ENCODE measurements around the gene NOTCH4.
"Not testable (repeated sequence)": the region's sequence is repeated elsewhere in the genome, so short reads cannot be mapped to it uniquely, and the experiment has no call there.

Gene NOTCH4

DNA sequence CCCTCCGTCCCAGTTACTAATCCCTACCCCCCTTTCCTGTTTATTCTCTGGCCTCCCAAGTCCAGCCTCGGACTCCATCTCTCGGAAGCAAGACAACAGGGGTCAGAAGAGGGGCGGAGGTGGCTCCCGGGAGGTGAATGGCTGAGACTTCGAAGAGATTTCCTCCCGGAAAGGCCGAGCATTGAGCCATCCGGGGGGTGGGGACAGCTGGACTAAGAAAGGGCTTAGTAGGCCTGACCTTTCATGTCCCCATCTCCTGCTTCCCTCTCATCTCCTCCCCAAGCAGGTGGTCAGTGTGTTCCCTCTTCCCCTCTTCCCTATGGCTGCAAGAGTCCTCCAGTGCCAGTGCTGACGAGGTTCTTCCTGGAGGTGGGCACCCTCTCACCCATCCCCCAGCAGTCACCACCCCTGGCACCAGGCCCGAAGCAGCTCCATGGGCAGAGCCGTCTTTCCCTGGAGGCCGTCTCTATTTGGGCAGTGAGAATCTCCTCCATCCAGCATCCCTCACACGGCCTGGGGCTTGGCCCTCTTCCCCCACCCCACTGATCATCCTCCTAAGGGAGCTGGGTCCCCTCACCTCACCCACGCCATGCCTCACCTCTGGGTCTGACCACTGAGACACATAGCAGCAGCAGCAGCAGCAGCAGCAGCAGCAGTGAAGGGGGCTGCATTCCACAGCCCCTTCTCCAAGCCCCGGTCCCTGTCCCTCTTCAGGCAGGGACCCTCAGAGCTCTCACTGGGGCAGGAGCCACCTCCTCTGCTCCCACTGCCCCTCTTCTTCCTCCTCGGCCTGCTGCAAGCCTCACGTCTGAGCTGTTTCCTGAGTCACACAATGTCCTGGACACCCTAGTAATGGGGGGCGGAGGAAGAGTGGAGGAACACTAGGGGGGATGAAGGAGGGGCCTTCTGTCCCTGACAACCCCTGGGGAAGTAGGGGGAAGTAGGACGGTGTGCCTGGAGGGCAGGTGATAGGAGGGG is at the start of gene NOTCH4:
TSS of gene NOTCH4 (minus strand) at position 810 of the 978 bp plus-strand sequence. CDS start at position 671, 139 bp downstream.
- Histone ChIP-seq H3K4me1 (ENCODE audit: control insufficient read depth, insufficient read depth, low read length) (no peaks in the 10 kb centered on the region), H3K36me3 (ENCODE audit: control insufficient read depth, insufficient read depth, low read length) (no peaks in the 10 kb centered on the region), H3K9ac (ENCODE audit: low read length) (no peak within 1 kb of the TSS), H3K27me3 (ENCODE audit: control insufficient read depth, insufficient read depth, low read length) (peaks cover 2% of the 10 kb centered on the region), H3K27ac (ENCODE audit: low read depth, low read length) (no peak within 1 kb of the TSS), H3K4me3 (ENCODE audit: low read length) (no peak within 1 kb of the TSS)

DNA sequence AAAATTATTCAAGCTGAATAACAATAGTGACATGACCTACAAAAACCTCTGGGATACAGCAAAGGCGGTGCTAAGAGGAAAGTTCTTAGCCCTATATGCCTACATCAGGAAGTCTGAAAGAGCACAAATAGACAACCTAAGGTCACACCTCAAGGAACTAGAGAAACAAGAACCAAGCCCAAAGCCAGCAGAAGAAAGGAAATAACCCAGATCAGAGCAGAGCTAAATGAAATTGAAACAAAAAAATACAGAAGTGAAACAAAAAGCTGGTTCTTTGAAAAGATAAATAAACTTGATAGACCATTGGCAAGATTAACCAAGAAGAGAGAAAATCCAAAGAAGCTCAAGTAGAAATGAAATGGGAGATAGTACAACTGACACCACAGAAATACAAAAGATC is 47.6 kb upstream of the NOTCH4 start:
- Histone ChIP-seq H3K4me3 (ENCODE audit: low read length) (no peak overlapping the region), H3K36me3 (ENCODE audit: control insufficient read depth, insufficient read depth, low read length) (no peaks in the 10 kb centered on the region), H3K27me3 (ENCODE audit: control insufficient read depth, insufficient read depth, low read length) (no peaks in the 10 kb centered on the region), H3K9ac (ENCODE audit: low read length) (no peak overlapping the region), H3K4me1 (ENCODE audit: control insufficient read depth, insufficient read depth, low read length) (no peaks in the 10 kb centered on the region), H3K27ac (ENCODE audit: low read depth, low read length) (no peak overlapping the region)

DNA sequence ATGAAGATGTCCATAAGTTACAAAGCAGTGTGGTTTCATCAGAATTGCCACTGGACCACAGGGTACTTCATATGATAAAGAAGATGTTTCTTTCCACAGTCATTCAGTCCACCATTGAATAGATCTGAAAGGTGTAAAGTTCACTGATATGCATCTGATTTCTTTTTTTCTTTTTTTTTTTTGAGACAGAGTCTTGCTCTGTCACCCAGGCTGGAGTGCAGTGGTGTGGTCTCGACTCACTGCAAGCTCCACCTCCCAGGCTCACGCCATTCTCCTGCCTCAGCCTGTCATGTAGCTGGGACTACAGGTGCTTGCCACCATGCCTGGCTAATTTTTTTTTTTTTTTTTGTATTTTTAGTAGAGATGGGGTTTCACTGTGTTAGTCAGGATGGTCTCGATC is 44.6 kb upstream of the NOTCH4 start:
- H3K4me1 ChIP-seq (ENCODE audit: control insufficient read depth, insufficient read depth, low read length); H3K27me3 ChIP-seq (ENCODE audit: control insufficient read depth, insufficient read depth, low read length); H3K27ac ChIP-seq (ENCODE audit: low read depth, low read length); H3K4me3 ChIP-seq (ENCODE audit: low read length); H3K36me3 ChIP-seq (ENCODE audit: control insufficient read depth, insufficient read depth, low read length); H3K9ac ChIP-seq (ENCODE audit: low read length): not testable (repeated sequence)

DNA sequence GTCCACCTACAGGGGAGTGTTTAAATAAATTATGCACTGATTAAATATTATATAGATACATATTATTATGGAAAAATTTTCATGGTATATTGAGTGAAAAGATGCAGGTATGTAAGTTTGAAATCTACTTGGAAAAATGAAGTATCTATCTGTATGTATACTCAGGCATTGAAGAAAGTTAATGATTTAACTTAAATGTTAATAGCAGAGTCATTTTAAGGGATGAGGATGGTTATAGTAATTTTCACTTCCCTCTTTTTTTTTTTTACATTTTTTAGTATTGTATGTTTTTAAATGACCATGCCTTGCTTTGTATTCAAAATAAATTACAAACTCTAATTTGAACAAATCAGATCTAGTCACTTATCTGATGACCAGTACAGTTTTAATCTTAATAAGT is 43.2 kb upstream of the NOTCH4 start:
- no peaks in the 10 kb centered on the region for H3K27me3 ChIP-seq (ENCODE audit: control insufficient read depth, insufficient read depth, low read length)
- H3K36me3 ChIP-seq (ENCODE audit: control insufficient read depth, insufficient read depth, low read length): no peaks in the 10 kb centered on the region
- no peaks in the 10 kb centered on the region for H3K4me1 ChIP-seq (ENCODE audit: control insufficient read depth, insufficient read depth, low read length)
- no peak overlapping the region for H3K9ac ChIP-seq (ENCODE audit: low read length)
- H3K27ac ChIP-seq (ENCODE audit: low read depth, low read length): no peak overlapping the region
- no peak overlapping the region for H3K4me3 ChIP-seq (ENCODE audit: low read length)

DNA sequence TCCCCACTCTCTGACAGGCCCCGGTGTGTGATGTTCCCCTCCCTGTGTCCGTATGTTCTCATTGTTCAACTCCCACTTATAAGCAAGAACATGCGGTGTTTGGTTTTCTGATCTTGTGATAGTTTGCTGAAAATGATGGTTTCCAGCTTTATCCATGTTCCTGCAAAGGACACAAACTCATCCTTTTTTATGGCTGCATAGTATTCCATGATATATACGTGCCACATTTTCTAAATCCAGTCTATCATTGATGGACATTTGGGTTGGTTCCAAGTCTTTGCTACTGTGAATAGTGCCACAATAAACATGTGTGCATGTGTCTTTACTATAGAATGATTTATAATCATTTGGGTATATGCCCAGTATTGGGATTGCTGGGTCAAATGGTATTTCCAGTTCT is 33.4 kb upstream of the NOTCH4 start:
- H3K4me3 ChIP-seq (ENCODE audit: low read length); H3K4me1 ChIP-seq (ENCODE audit: control insufficient read depth, insufficient read depth, low read length): not testable (repeated sequence)

DNA sequence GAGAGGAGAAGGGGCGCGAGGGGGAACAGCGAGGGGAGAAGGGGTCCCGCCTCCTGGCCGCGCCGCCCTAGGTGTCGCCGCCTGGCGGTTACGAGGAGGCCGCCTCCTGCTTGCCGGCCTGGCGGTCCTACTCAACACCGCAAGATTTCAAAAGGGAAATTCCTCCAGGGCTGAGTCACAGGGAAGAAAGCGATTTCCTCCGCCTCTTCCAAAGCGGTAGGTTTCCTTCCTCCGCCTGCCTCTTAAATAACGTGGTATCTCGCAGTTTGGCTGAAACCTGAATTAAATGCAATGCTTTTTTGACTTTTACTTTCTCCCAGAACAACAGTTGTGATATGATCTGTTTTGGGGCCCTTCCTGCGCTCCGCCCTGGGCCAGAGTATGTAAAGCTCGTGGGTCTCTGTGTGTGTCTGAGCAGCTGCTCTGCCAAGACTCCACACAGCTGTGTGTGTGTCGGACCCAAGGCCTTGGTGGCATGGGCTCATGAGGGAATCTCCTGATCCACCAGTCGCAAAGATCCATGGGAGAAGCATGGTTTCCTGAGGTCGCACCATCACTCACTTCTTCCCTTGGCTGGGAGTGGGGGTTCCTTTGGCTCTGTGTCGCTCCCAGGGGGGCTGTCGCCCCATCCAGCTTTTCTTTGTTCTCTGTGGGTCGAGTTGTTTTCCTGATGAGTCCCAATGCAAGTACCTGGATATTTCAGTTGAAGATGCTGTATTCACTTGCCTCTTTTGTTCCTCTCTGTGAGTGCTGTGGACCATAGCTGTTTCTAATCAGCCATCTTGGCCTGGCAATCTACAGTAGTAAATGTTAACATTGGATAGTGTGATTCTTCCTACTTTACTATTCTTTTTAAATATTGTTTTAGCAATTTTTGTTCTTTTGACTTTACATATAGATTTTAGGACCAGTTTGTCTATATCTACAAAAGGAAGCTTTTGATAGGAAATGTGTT is 31.6 kb upstream of the NOTCH4 start:
- no peaks in the 10 kb centered on the region for H3K36me3 ChIP-seq (ENCODE audit: control insufficient read depth, insufficient read depth, low read length)
- peak overlapping the region; percentile 68 for H3K27ac ChIP-seq (ENCODE audit: low read depth, low read length)
- H3K4me3 ChIP-seq (ENCODE audit: low read length): peak overlapping the region; percentile 62
- no peaks in the 10 kb centered on the region for H3K27me3 ChIP-seq (ENCODE audit: control insufficient read depth, insufficient read depth, low read length)
- H3K4me1 ChIP-seq (ENCODE audit: control insufficient read depth, insufficient read depth, low read length): no peaks in the 10 kb centered on the region
- peak overlapping the region; percentile 14 for H3K9ac ChIP-seq (ENCODE audit: low read length)

More for the DNA sequence above, 33.4 kb upstream of the NOTCH4 start:
- H3K36me3 ChIP-seq (ENCODE audit: control insufficient read depth, insufficient read depth, low read length); H3K27me3 ChIP-seq (ENCODE audit: control insufficient read depth, insufficient read depth, low read length); H3K9ac ChIP-seq (ENCODE audit: low read length); H3K27ac ChIP-seq (ENCODE audit: low read depth, low read length): not testable (repeated sequence)

DNA sequence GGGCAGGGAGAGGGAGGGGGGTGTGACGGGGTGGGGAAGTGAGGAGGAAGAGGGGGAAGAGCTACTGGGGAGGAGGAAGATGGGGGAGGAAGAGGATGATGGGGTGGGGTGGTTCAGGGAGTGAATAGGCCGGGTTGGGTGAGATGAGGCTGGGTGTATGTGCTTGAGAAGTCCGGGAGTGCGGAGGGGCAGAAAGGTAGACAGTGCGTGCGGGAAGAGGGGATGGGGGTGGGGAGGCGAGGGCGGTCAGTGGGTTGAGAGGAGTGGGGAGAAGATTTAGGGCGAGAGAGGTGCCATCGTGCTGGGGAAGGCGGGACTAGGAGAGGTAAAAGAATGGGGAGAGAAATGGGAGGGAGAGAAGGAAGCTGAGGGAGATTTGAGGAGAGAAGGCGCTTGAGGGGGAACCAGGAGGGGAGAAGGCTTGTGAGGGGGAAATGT is 30.9 kb upstream of the NOTCH4 start:
- Histone ChIP-seq H3K36me3 (ENCODE audit: control insufficient read depth, insufficient read depth, low read length) (no peaks in the 10 kb centered on the region), H3K27me3 (ENCODE audit: control insufficient read depth, insufficient read depth, low read length) (no peaks in the 10 kb centered on the region), H3K9ac (ENCODE audit: low read length) (peak overlapping the region; percentile 17), H3K27ac (ENCODE audit: low read depth, low read length) (peak overlapping the region; percentile 20), H3K4me3 (ENCODE audit: low read length) (peak overlapping the region; percentile 62), H3K4me1 (ENCODE audit: control insufficient read depth, insufficient read depth, low read length) (no peaks in the 10 kb centered on the region)

DNA sequence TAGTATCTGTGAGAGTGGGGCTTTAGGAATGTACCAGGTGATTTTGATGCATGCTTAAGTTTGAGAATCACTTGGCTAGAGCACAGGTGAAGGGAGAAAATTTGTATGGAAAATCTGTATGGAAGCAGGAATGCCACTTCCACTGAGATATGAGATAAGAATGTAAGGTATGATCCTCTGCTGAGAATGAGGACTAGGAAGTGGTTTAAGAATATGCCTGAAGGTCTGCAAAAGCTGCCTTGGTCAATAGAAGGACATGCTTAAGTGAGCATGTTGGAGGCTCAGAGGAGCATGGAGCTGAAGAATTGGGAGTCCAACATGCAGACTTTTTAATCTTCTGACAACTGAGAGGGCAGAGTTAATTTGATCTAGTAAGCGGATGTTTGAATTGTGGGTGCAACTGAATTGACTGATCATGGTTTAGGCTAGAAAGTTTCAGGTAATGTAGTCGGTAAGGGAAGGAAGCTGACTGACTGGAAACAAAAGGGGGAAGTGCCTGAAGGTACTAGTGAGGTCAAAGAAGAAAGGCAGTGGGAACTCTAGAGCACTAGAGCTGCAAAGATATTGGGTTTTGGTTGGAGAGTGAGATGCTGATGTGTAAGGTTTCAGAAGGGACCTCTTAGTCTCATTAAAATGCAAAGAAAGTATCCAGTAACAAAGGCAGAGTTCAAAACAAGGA is 28.6 kb upstream of the NOTCH4 start:
- H3K27ac ChIP-seq (ENCODE audit: low read depth, low read length): no peak overlapping the region
- H3K27me3 ChIP-seq (ENCODE audit: control insufficient read depth, insufficient read depth, low read length): no peaks in the 10 kb centered on the region
- H3K36me3 ChIP-seq (ENCODE audit: control insufficient read depth, insufficient read depth, low read length): no peaks in the 10 kb centered on the region
- H3K4me1 ChIP-seq (ENCODE audit: control insufficient read depth, insufficient read depth, low read length): no peaks in the 10 kb centered on the region
- H3K9ac ChIP-seq (ENCODE audit: low read length): no peak overlapping the region
- no peak overlapping the region for H3K4me3 ChIP-seq (ENCODE audit: low read length)

DNA sequence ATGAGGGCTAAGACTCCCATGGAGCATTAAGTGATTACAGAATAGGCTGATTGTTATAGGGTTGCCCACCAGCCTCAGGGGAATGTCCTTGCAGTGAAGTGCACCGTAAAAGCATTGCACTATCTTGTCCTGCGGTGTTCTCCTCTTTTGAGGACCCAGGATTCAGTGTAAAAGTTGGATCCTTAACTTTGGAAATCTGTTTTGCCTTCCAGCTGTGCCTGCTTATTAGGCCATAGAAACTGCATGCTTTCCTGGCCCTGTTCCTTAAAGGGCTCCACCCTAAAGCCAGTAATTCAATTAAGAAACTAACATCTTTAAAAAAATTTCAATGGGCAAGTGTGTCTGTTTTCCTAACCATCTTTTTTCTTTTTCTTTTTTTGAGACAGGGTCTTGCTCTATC is 25.4 kb upstream of the NOTCH4 start:
- no peaks in the 10 kb centered on the region for H3K4me1 ChIP-seq (ENCODE audit: control insufficient read depth, insufficient read depth, low read length)
- no peaks in the 10 kb centered on the region for H3K36me3 ChIP-seq (ENCODE audit: control insufficient read depth, insufficient read depth, low read length)
- no peak overlapping the region for H3K27ac ChIP-seq (ENCODE audit: low read depth, low read length)
- H3K27me3 ChIP-seq (ENCODE audit: control insufficient read depth, insufficient read depth, low read length): no peaks in the 10 kb centered on the region
- no peak overlapping the region for H3K4me3 ChIP-seq (ENCODE audit: low read length)
- no peak overlapping the region for H3K9ac ChIP-seq (ENCODE audit: low read length)

DNA sequence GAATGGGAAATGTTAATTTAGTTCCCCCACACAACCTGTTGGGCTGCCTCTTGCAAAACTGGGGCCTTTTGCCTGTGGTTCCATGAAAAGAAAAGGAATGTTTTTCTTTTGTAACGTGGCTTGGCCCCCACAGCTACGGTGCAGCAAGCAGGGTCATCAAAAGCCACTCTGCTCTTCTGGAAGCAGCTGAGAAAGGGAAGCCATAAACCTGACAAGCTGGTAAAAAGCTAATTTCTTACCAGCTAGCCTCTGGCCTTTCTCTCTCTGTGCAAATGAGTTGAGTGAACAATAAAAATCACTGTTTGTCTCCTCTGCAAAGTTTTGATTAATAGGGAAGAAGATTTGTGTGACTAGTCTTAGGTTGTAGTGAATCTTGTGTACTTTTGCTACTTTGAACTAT is 23.5 kb upstream of the NOTCH4 start:
- Histone ChIP-seq H3K9ac (ENCODE audit: low read length) (no peak overlapping the region), H3K27me3 (ENCODE audit: control insufficient read depth, insufficient read depth, low read length) (no peaks in the 10 kb centered on the region), H3K27ac (ENCODE audit: low read depth, low read length) (no peak overlapping the region), H3K4me1 (ENCODE audit: control insufficient read depth, insufficient read depth, low read length) (no peaks in the 10 kb centered on the region), H3K4me3 (ENCODE audit: low read length) (no peak overlapping the region), H3K36me3 (ENCODE audit: control insufficient read depth, insufficient read depth, low read length) (no peaks in the 10 kb centered on the region)

DNA sequence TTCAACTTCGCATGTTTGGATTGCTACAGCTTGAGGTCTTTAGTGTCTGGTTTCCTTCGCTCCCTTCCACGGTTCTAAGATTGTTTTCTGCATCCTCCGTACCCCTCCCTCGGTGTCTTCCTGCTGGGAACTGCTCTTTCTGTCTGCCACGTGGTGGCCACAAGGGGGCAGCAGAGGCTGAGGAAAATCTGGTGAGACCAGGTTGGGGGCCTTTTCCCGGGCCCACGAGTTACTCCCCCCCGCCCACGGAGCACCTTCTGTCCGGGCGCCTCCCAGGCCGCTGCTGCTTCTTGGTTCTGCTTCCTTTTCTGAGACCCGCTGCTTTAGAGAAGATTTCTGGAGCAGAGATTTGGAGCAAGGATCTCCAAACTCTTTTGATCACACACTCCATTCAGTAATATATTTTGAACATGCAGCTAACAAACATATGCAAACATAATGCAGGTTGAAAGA is 21.1 kb upstream of the NOTCH4 start:
- Histone ChIP-seq H3K9ac (ENCODE audit: low read length) (no peak overlapping the region), H3K4me1 (ENCODE audit: control insufficient read depth, insufficient read depth, low read length) (no peaks in the 10 kb centered on the region), H3K4me3 (ENCODE audit: low read length) (peak overlapping the region; percentile 7), H3K27ac (ENCODE audit: low read depth, low read length) (no peak overlapping the region), H3K36me3 (ENCODE audit: control insufficient read depth, insufficient read depth, low read length) (no peaks in the 10 kb centered on the region), H3K27me3 (ENCODE audit: control insufficient read depth, insufficient read depth, low read length) (no peaks in the 10 kb centered on the region)

DNA sequence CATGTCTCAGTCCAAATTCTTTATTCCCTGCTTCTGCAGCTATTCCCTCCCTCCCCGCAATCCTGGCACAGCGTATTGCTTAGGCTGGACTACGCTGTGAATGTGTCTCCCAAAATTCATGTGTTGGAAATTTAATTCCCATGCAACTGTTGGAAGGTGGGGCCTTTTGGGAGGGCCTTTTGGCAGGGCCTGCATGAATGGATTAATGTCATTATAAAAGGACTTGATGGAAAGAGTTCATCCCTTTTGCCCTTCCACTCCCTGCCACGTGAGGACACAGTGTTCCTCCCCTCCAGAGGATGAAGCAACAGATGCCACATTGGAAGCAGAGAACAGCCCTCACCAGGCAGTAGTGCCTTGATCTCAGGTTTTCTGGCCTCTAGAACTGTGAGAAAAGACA is 20.4 kb upstream of the NOTCH4 start:
- no peaks in the 10 kb centered on the region for H3K4me1 ChIP-seq (ENCODE audit: control insufficient read depth, insufficient read depth, low read length)
- H3K4me3 ChIP-seq (ENCODE audit: low read length): no peak overlapping the region
- H3K27me3 ChIP-seq (ENCODE audit: control insufficient read depth, insufficient read depth, low read length): no peaks in the 10 kb centered on the region
- no peak overlapping the region for H3K9ac ChIP-seq (ENCODE audit: low read length)
- no peaks in the 10 kb centered on the region for H3K36me3 ChIP-seq (ENCODE audit: control insufficient read depth, insufficient read depth, low read length)
- H3K27ac ChIP-seq (ENCODE audit: low read depth, low read length): no peak overlapping the region

All from rectal smooth muscle tissue (tissue), 1 donor.